Measurements from ENCODE around the gene AGMO.

The AGMO gene

DNA sequence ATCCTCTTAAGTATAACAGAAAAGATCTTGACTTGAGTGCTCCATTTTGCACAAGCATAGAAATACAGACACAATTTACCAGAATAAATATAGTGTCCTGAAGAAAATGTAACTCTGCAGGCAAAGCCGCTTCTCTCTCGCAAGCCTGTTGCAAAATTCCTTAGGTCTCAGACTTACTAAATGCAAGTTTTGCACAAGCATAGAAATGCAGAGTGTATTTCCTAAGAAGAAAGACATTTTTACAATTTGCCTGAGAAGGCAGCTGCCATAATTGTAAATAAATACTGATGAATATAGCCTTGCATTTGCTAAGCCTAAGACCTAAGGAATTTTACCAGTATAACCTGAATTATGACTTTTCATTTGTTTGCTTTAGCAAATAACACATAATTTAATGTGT, 67.1 kb downstream of the AGMO start:
- no peak for DNase-seq

DNA sequence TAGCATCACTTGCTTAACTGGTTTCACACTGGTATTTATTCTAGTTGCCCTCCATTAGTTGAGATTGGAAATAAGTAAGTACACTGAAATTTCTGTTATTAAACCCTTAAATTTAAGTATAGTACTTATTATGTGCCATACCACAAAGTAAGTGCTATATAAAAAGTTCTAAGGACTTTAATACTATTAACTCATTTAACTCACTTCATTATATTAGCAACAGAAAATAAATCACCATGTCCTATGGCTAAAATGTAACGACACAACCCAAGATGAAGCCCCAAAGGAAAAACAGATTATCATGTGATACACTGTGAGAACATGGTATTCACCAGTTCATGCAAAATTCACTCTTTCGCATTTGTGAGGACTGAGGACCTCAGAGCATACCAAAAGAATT, 70.5 kb downstream of the AGMO start:
- no peak for DNase-seq

DNA sequence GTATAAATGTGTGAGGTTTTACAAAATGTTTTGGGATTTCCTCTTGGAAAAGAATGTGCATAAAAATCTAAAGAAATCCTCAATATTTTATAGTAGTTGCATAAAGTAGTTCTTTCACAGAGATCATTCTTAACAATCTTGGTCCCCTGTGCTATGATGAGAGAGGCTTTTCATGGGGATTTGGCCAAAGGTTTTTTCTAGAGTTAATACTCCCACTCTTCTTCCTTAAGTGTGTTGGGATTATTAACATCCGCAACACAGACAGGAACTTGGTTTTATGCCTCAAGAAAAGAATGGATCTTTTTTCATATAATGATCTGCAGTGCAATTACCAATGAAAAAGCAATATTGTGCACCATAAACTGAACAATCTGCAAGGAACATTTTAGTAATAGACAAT, 71.5 kb downstream of the AGMO start:
- no peak for DNase-seq

DNA sequence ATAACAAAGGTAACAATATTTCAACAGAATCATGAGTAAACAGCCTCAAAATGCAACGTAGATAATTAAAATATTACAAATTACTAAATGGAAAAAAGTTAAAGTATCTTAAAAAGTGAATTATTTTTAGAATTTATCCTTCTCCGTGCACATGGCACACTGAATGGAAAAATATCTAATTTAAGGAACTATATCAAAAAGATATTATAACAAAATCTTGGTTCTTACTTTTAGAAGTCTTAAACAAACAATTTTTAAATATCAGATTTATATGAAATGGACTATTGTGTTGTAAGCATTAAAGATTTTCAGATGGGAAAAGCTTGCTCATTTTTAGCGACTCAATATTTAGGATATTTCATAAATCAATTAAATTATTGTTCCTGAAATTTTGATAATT, 72.0 kb downstream of the AGMO start:
- DNase-seq: no peak

DNA sequence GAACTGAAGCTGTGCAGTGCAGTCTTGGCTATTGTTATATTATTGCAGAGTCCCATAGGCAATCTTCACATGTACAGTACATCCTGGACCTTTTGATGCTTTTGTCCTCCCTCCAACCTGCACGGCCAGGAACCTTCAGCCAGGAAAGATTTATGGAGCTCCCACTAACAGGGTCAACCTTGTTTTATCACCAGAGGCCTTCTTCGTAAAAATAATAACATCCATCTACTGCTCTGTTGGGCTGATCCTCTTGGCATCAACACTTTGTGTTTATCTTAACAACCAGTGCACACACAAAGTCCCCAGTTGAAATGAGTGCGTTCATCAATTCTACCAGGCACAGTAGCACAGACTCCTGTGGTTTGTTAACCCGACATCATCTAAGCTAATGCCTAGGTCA, 72.4 kb downstream of the AGMO start:
- DNase-seq: no peak

DNA sequence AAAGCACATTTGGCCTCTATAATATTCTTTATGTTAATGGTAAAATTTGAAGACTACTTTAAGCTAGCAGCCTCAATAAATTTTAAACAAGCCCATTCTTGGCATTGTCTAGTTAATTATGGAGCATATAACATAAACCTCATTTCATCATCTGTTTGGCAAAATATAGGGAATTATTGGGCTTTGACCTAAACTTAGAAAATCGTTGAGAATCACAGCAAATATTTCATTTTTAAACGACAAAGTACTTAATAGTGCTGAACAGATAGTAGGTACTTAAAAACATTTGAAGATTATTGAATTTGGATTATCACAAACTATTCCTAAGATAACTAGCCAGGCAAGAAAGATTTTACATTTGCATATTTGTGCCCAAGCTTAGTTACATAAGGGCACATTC, 73.4 kb downstream of the AGMO start:
- DNase-seq: no peak

DNA sequence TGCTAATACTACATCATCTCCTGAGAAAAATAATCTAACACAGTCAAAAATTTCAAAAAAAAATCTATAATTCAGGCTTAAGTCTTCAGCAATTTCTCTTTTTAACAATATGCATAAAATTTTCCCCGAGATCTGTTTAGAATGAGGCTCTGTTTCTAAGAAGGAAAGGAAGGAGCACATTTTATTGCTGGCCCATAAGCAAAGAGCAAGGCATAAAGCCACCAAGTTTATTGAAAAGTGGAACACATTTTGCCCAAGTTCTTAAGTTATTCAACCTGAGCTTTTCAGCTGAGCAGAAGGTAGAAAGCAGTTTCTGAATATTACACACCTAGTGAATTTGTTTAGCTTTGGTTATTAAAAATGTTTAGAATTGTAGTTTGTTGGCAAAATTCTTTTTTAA, 73.9 kb downstream of the AGMO start:
- DNase-seq: no peak

DNA sequence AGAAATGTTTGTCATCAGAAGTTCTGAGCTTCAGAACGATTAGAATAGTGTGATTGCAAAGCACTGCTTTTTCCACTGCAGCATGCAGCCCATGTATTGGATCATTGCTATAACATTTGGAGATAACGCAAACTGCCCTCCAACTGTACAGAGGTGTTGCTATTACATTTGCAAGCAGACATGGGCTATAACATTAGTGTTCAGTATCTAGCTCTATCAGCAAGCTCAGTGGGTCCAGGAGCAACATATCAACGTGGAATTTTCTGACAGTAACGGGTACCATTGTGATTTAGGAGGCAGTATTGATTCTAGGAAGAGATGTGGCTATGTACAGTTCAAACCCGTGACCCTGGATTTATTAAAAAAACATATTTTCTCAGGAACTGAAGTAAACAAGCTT, 75.8 kb downstream of the AGMO start:
- no peak for DNase-seq

DNA sequence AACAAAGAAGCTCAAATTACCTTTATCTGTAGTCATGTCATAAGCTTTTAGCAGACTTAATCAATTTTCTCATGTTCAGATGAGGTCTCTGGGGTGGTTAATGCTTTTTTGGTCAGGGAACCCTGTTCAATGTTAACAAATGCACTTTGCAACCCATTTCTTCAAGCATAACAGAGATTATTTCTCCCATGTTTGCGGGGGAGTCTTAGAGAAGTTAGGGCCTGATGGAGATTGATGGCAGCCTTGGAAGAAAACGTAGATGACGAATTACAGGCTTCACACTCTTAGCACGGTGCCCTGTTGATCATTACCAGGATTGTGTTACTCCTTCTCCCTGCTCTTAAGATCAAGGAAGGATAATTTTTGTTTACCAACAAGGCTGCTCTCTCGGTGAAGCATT, 76.4 kb downstream of the AGMO start:
- DNase-seq: no peak

DNA sequence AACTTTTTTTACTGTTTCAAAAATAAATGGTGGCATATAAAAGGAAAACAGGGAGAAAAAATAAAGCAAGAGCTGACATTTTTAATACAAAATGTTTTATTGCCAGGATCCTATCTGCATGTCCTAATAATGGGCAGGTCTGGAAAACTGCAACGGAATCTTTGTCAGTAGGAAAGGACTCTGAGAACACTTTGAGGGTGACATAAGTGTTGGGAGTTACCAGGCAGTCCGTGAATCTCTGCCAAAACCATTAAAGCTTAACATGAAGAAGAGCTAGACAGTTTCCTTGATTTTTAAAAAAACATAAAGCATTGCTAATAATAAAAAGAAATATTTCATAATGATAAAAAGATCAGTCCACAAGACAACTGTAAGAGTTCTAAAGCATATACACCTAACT, 80.7 kb downstream of the AGMO start:
- DNase-seq: no peak

DNA sequence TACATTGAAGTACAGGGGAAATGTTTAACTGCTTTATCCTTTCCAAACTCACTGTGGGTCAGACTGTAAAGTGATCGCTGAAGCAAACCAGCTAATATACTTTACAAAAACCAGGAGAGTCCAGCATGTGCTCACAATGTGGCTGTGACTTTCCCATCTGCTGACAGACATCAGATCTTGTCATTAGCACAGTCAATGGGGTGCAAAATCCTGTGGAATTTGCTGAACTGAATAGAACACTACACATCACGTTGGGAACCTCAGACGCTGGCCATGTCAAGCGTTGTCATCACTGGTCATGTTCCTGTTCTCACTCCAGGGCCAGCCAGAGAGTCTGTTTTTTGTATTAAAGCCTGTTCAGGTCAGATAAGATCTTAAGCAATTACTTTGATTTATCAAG, 83.4 kb downstream of the AGMO start:
- no peak for DNase-seq

DNA sequence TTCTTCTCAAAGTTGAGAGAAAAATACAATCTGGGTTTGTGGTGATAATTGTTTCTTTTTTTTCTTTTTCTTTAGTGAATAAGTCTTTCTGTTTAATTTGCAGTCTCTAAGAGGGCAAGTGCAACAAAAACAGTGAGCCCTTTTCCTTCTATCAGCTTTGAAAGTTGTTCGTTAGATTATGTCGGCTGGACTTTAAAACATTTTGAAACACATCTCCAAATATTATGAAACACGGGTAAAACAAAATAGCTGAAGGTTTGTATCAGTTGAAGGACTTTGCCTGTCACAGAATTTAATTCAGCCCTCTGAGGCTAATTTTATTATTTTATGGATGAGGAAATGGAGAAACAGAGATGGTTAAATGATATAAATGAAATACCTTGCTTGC, 85.3 kb downstream of the AGMO start:
- no peak for DNase-seq

DNA sequence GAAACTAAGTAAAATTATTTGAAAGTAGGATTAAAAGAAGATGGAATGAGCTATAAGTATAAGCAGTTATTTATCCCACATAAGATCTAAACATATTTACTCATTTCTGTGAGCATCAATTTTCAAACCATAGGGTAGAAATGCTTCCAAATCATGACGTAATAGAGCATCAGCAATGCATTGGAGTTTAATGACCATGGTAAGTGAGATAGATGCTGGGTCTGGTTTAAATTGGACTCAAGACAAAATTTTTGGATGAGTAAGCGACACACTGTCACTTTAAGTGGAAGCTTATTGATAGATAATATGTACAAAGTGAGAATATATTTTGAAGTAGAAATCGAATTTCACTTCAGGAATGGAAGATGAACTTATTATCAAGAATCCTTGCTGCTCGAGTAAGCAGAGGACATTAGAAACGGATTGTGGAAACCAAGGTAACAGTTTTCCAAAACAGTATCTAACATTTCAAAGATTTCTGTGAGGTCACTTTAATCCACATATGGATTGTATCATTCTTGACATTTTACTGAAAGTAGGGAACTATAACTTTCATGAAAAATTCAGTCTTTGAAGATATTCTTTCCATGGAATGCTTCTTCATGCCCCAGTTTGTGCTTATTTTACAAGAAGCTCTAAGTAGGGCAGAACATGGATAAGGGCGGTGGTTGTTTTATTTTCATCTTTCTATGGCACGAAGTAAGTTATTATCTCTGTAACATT, 85.8 kb downstream of the AGMO start:
- DNase-seq: no peak

DNA sequence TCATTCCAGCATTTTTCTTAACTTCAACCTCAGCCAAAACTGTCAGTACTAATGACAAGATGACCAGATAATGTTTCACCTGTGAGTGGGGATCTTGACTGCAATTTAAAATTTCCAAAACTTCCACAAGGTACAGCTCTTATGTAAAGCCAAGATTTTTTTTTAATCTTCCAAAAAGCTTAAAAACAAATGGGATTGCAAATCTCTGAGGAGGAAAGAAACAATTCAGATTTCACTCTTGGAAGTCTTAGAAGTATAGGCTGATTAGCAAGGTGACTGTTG, 90.2 kb downstream of the AGMO start:
- DNase-seq: no peak

DNA sequence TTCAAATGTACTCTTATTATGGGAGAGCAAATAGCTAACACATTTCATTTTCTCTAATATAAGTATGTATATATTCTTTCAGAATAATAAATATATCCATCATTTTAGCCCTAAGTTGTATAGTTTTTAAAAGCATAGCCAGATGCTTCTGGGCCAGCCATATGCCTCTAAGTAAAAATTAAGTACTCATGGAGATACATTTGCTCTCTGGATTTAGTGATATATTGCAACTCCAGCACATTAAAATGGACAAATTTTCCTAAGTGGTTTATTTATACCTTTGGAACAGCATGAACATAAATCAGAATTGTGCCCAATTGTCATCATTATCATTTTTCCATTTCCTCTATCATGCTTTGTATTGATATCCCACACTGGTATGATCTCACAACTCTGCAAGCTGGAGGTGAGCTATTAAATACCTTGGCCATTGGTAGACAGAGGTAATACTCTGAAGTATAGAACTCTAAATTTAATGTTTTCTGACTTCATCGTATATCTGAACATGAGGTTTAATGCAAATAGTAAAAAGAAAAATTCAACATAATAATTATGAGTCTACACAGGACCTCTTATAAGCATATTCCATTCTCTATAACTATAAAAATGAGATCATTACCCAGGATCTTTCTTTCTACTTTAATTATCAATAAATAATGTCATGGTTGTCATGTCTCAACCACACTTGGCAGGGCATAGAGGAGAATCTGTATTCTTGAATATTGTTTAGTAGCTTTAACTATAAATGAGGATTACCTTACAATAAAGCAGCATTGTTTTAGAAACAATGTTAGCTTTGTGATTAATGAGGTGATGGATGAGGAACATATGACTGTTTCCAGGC, 90.8 kb downstream of the AGMO start:
- DNase-seq: no peak

DNA sequence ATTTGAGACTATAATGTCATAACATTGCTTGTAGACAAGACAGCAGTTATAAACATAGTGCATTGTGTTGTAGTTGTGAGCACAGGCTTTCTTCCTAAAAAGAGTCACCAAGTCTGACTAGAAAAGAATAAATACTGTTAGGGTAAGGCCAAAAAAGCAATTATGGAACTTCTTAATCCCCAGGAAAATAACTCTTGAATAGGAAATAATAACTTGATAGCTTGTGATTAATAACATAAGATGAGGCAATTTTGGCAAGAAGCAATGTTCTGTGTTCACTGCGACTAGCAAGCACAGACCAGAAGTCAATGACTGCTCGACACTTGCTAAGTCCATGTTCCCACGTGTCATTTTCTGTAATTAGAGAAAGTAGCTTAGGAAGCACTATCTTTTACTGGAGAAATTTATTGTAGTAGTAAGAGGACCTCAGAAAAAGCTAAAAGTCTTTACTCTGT, 97.1 kb downstream of the AGMO start:
- no peak for DNase-seq

DNA sequence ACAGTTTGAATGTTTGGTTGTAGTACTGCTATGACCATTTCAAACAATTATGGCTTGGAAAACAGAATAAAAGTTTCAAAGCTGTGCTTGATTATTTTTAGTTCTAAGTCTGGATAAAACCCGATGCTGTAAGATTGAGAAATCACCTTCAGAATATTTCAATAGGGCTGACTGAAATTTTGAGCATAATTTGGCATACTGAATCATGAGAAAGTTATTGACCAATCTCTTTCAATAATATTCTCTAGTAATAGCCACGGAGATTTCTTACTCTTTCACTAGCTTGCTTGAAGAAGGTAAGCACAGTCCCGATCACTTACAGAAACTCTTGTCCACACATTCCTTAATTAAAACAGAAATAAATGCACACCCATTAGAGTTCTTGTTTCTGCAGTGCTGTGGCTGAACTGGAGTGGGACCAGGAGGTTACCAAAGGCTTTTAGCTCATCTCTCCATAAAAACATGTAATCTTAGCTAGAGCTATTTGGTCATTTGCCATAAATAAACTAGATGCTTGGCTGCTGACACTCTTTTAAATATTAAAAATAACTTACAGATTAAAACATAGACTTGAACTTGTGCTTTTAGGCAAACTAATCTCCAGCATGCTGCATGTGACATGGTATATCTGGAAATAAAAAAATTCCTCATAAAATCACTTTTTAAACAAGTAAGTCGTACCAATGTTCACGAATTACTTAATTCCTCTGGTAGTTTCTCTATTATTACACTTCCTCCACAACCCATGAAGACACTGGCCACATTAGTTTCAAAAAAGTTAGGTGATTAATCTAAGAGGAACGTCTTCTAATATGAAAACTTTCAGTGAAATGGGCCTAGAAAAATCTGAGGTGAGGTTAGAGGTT, 97.8 kb downstream of the AGMO start:
- DNase-seq: no peak

DNA sequence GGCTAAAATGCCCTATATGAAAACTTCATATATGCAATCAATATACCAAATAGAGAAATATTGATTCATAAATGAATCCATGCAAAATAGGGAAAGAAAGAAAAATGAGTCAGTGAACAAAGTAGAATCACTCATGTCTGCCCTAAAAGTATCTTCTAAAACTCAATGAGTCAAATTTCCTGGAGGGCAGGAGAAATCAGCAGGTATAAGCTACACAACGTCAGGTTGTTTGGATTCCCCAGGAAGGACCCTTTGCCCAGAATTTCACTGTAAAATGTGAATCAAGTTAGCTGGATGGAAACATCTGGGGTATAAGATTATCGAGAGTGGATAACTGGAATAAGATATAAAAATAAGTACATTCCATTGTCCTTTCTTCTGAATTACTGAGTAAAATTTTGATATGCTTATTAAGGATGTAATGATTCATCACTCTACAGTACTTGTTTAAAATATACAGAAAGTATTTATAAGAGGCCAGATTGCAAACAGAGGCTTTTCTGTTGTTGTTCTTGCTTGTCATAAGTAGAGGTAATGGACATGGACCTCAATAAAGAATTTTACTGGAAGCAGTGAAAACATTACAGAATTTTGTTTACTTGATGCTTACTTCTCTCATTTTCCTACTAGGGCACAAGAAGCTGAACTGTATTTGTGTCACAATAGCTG, 99.0 kb downstream of the AGMO start:
- DNase-seq: no peak

DNA sequence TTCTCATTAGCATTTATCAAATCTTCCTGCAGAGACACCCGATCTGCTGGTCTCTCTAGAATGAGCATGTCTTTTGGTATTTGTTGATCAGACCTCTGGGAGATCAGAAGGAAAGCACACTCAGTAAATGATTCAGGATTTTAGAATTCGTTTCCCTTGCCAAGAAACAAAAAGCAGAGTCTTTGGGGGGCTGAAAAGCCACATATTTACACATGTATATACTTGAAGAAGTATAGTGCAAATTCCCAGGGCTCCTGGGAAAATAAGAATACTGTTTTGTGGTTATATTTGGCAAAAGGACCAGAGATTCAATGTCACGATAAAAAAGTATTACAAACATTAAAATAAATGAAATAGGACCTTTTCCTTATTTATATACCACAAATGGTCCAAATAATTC, 100.2 kb downstream of the AGMO start:
- no peak for DNase-seq

DNA sequence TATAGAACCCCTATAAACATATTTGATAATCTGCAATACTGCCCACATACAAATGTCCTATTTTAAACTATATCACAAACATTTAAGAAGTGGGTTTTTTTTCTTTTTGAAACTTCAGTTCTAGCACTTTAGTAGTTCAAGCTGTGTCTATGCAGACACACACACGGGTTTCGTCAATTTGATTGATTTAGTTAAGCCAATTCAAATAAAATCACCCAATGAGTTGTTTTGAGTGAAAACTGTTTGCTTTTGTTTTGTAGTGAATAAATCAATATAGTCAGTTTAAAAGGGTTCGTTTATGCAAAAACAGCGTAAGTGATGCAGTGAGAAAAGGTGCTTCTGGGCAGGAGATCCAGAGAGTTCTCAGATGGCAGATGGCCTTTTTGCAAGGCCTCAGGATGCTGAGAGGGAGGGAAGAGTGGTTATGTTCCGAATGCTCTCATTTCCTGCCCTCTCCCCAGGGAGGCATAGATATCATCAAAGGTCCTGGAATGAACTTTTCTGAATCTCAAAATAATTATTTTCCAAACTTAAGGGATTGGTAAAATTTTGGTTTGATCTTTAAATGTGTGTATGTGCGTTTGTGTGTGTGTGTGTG, 102.7 kb downstream of the AGMO start:
- DNase-seq: no peak

DNA sequence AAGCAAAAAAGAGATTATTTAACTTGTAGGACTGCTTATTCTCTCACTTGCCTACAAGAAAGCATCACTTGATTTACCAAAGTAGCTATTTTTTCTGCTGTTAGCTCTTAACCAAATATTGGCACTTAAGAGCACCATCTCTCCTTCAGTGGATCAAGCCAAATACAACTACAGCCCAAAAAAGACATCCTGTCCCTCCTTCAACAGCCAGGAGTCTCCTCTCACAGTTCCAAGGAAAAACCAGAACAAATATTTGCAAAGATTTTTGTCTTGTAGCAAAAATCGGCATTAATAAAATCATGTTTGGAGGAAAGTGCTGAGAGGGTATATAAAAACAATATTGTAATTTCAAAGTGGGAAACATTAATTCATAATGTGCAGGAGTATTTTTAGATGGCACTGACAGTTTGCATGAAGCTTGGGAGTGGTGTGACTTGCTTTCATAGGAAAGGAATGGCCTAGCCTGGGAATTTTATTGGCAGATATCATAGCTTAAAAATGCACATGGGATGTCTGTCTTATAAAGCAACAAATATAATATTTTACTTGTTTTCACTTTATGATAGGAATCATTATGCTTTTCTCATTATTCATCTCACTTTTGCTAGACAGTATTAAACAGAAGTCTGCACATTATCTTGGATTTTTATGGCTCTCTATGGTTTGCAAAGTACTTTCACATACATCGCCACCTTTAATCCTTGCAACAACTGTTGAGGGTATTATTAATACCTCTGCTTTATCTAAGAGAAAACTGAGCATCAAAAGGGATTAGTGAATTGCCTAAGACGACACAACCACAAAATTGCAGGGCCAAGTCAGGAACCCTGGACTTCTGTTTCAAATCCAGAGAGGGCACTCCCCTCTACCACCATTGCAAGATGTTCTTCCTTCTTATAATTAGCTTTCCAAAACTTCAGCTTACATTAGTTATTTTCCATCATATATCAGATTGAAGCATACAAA, 103.5 kb downstream of the AGMO start:
- DNase-seq: no peak

DNA sequence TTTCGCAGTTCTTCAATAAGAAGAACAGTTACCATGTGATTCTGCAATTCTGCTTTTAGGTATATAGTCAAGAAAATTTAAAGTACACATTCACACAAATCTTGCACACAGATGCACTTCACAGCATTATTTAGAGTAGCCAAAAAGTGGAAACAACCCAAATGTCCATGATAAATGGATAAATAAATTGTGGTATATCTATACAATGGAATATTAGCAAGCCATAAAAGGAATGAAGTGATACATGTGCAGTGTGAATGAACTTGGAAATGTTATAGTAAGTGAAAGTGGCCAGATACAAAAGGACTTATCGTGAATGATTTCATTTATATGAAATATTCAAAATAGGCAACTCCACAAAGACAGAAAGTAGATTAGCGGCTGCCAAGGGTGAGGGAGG, 109.1 kb downstream of the AGMO start:
- no peak for DNase-seq
